HEK293T (cell line): Measurements from ENCODE around the gene GSDME.

ENCODE experiments used
- CTCF ChIA-PET: fragments of 350-600 bp; formaldehyde crosslinking; extraction: SDS; loops from one replicate; lab custom pipeline; 2021; ENCODE audit warnings: antibody characterized with exemption, inconsistent platforms; lab: Yijun Ruan, JAX
- POLR2A ChIA-PET: fragments of 350-600 bp; formaldehyde crosslinking; extraction: SDS; loops from one replicate; lab custom pipeline; 2020; ENCODE audit warnings: antibody characterized with exemption, inconsistent platforms; lab: Yijun Ruan, JAX
- DNase-seq: peaks from one replicate; pipeline ENCODE4 v3.0.0; 2012; ENCODE audit warnings: mixed read lengths; ENCODE audit errors: extremely low spot score
- ARNT ChIP-seq: fragments of 450-650 bp; IDR thresholded peaks from 2 replicates; pipeline ENCODE4 v1.6.1; 2017; ENCODE audit warnings: mild to moderate bottlenecking
- BHLHE40 ChIP-seq: fragments of 450-650 bp; IDR thresholded peaks from 2 replicates; pipeline ENCODE4 v1.6.1; 2016; ENCODE audit warnings: mild to moderate bottlenecking, moderate library complexity, borderline replicate concordance
- CTBP1 ChIP-seq: fragments of 450-650 bp; IDR thresholded peaks from 2 replicates; pipeline ENCODE4 v1.6.1; 2016; ENCODE audit warnings: borderline replicate concordance
- ELF4 ChIP-seq: fragments of 450-650 bp; IDR thresholded peaks from 2 replicates; pipeline ENCODE4 v1.6.1; 2017; ENCODE audit warnings: antibody characterized with exemption
- FOXA1 ChIP-seq: fragments of 450-650 bp; IDR thresholded peaks from 2 replicates; pipeline ENCODE4 v1.6.1; 2016; ENCODE audit warnings: mild to moderate bottlenecking
- FOXK2 ChIP-seq: fragments of 450-650 bp; IDR thresholded peaks from 2 replicates; pipeline ENCODE4 v1.6.1; 2016; ENCODE audit warnings: mild to moderate bottlenecking
- FOXM1 ChIP-seq: fragments of 450-650 bp; IDR thresholded peaks from 2 replicates; pipeline ENCODE4 v1.6.1; 2017; ENCODE audit warnings: mild to moderate bottlenecking, borderline replicate concordance
- HDGF ChIP-seq: fragments of 450-650 bp; IDR thresholded peaks from 2 replicates; pipeline ENCODE4 v1.6.1; 2017; ENCODE audit warnings: antibody characterized with exemption, borderline replicate concordance
- L3MBTL2 ChIP-seq: fragments of 450-650 bp; conservative IDR thresholded peaks from 2 replicates; pipeline ENCODE4 v1.6.1; 2016; ENCODE audit warnings: mild to moderate bottlenecking
- LEF1 ChIP-seq: fragments of 450-650 bp; IDR thresholded peaks from 2 replicates; pipeline ENCODE4 v1.6.1; 2017; ENCODE audit warnings: mild to moderate bottlenecking, borderline replicate concordance
- NFRKB ChIP-seq: fragments of 450-650 bp; IDR thresholded peaks from 2 replicates; pipeline ENCODE4 v1.6.1; 2016; ENCODE audit warnings: mild to moderate bottlenecking, moderate library complexity
- PKNOX1 ChIP-seq: fragments of 450-650 bp; IDR thresholded peaks from 2 replicates; pipeline ENCODE4 v1.6.1; 2016
- SP1 ChIP-seq: fragments of 450-650 bp; IDR thresholded peaks from 2 replicates; pipeline ENCODE4 v1.6.1; 2017
- SUZ12 ChIP-seq: fragments of 450-650 bp; IDR thresholded peaks from 2 replicates; pipeline ENCODE4 v1.6.1; 2016; ENCODE audit warnings: mild to moderate bottlenecking
- TARDBP ChIP-seq: fragments of 450-650 bp; IDR thresholded peaks from 2 replicates; pipeline ENCODE4 v1.6.1; 2016
- ZNF384 ChIP-seq: fragments of 450-650 bp; IDR thresholded peaks from 2 replicates; pipeline ENCODE4 v1.6.1; 2016

The GSDME gene

GRCh38 chr7:24723178-24723530, 34.1 kb downstream of the GSDME start:
- no peak for TF ChIP-seq CTBP1
- TF ChIP-seq ZNF384 = no peak
- TF ChIP-seq FOXM1 = no peak
- no peak for TF ChIP-seq BHLHE40
- TF ChIP-seq LEF1 = no peak
- TF ChIP-seq NFRKB = no peak
- no peak for TF ChIP-seq ELF4
- TF ChIP-seq HDGF = no peak
- no peak for TF ChIP-seq L3MBTL2
- no peak for TF ChIP-seq ARNT
- no peak for TF ChIP-seq TARDBP
- no peak for TF ChIP-seq SP1
- TF ChIP-seq FOXK2 = no peak
- TF ChIP-seq SUZ12 = no peak
- no peak for TF ChIP-seq FOXA1
- no peak for TF ChIP-seq PKNOX1
- ChIA-PET POLR2A (no interaction called here), CTCF (interaction anchor here (0.5 kb wide), 1 partner anchor 579 kb away, joined by 5 read pairs; no protein-coding TSS in a partner anchor)
- no peak for DNase-seq

- peak; percentile 52 for DNase-seq
- ChIA-PET POLR2A (no interaction called here), CTCF (interaction anchor here (0.5 kb wide), 1 partner anchor 579 kb away, joined by 5 read pairs; no protein-coding TSS in a partner anchor)
- TF ChIP-seq ELF4 = no peak
Measured at GRCh38 chr7:24722386-24723177, 34.7 kb downstream of the GSDME start.

- POLR2A ChIA-PET = no interaction called here
- TF ChIP-seq SUZ12 (no peak), LEF1 (no peak), FOXK2 (no peak), HDGF (no peak), NFRKB (no peak), FOXA1 (no peak), ZNF384 (no peak), CTBP1 (no peak), TARDBP (no peak), BHLHE40 (no peak), ARNT (no peak)
- no peak for DNase-seq
- CTCF ChIA-PET = no interaction called here
Measured at GRCh38 chr7:24721481-24722001, 35.7 kb downstream of the GSDME start.

GRCh38 chr7:24720283-24720682, 37.0 kb downstream of the GSDME start:
- ChIA-PET CTCF (no interaction called here), POLR2A (no interaction called here)
- DNase-seq = no peak
- TF ChIP-seq HDGF = no peak
- no peak for TF ChIP-seq CTBP1
- TF ChIP-seq NFRKB = no peak
- TF ChIP-seq ARNT = no peak
- TF ChIP-seq FOXK2 = no peak
- no peak for TF ChIP-seq FOXA1
- no peak for TF ChIP-seq BHLHE40
- no peak for TF ChIP-seq L3MBTL2
- TF ChIP-seq SP1 = no peak
- no peak for TF ChIP-seq ELF4
- TF ChIP-seq SUZ12 = no peak

- TF ChIP-seq ZNF384 (no peak), FOXM1 (no peak), SUZ12 (no peak), BHLHE40 (no peak), PKNOX1 (no peak), HDGF (no peak), ELF4 (no peak), TARDBP (no peak), FOXK2 (no peak), NFRKB (no peak), ARNT (no peak), L3MBTL2 (no peak), LEF1 (no peak), FOXA1 (no peak)
- ChIA-PET POLR2A (no interaction called here), CTCF (no interaction called here)
- no peak for DNase-seq
Measured at GRCh38 chr7:24718977-24719491, 38.2 kb downstream of the GSDME start.

GRCh38 chr7:24718431-24718831, 38.8 kb downstream of the GSDME start:
- CTCF ChIA-PET = no interaction called here
- no peak for DNase-seq
- POLR2A ChIA-PET = no interaction called here
- no peak for TF ChIP-seq ZNF384
- no peak for TF ChIP-seq CTBP1
- no peak for TF ChIP-seq ARNT
- no peak for TF ChIP-seq SP1
- TF ChIP-seq HDGF = no peak
- no peak for TF ChIP-seq L3MBTL2
- TF ChIP-seq NFRKB = no peak
- TF ChIP-seq FOXM1 = no peak
- no peak for TF ChIP-seq PKNOX1
- TF ChIP-seq ELF4 = no peak
- no peak for TF ChIP-seq FOXK2
- no peak for TF ChIP-seq SUZ12
- TF ChIP-seq FOXA1 = no peak
- TF ChIP-seq LEF1 = no peak
- no peak for TF ChIP-seq TARDBP
- no peak for TF ChIP-seq BHLHE40
